HG03045 (cell line): ENCODE measurements around the gene DIPK1A.
"Not testable (repeated sequence)": the region's sequence is repeated elsewhere in the genome, so short reads cannot be mapped to it uniquely, and the experiment has no call there.

Source experiments
- ATAC-seq: cut with Tn5 transposase; IDR thresholded peaks from one replicate; pipeline ENCODE4 v1.9.1; 2021; ENCODE audit warnings: mild to moderate bottlenecking, moderate library complexity; ENCODE audit not compliant: unreplicated experiment

Gene DIPK1A

DNA sequence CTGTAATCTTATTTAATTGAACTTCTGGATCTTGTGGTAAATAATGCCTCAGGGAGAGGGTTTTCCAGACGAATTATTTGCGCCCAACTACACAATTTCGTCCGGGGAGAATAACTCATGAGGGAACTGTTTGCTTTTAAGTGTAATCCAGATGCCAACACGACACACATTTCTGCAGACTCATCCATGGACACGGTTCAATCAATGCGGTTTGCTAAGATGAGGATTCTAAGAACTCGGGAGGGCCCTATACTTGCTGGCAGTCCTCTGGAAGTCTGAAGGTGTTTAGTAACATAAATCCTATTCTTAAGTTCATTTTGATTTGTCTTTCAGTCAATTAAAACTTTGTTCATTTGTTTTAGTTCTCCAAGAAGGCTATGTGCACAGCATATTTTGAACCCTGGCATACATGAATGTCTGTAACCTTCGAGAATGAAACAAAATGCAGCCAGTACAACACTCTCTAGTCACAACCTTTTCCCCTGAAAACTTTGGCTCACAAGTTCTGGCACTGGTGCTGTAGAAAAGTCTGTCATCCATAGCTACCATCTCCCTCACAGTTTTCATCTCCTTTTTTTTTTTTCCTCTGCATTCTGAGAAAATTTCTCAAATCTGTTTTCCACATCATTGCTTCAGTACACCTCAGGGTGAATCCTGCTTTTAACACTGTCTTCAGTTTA is 38.8 kb downstream of the DIPK1A start:
- no peak for ATAC-seq

DNA sequence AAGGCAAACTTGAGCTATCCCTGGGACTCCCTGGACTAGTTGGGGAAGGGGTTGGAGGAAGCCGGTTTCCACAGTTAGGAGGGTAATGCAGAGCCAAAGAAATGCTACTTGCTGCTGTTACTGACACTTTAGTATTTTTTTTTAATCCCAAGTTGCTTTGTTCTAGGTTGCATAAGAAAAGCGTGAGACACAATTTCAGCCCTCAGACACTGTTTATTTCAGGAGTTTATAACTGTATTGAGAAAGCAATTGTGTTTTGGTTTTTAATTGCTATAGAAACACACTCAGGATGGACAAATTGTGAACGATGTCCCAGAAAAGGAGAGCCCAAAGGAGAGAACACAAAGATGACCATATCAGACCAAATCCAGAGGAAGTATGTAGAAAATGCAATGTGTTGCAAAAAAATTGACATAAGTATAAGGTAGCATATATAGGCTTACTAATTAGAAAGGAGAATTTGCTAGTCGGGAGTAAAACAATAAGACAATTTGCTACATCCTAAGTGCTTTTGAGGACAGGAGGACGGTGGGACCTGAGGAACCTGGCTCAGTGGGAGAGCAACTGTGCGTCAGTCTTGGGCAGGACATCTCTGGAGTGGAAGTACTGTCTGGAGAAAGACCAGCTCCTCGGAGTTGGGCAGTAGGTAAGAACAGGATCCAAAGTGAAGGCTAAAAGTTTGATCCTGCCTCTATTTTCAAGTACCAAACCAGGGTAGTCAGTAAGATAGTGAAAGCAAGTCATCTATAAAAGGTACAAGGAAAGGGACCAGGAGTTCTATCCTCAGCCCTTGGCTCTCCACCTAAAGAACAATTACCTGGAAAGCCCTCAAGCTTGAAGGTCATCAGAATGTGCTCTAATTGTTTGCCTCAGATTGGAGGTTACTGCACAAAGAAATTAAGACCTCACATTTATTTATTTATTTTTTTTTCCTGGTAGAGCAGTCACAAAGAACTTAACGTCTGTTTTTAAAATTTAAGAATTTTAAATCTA is 39.9 kb downstream of the DIPK1A start:
- ATAC-seq: no peak

DNA sequence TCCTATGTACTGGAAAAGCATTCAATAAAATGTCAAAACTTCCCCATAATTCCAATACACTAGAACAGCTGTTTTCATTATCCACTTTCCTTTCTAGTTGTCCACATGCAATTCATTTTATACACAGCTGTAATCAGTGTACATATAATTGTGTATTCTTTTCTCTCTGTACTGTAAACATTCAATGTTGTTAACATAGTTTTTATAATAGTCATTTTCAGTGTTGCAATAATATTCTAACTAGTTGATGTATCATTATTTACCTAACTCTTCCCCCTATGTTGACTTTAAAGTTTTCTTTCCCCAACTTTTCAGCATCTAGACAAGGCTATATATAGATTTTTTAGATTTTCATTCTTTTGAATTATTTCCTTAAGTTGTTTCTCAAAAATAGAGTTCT is 44.4 kb downstream of the DIPK1A start:
- no peak for ATAC-seq

DNA sequence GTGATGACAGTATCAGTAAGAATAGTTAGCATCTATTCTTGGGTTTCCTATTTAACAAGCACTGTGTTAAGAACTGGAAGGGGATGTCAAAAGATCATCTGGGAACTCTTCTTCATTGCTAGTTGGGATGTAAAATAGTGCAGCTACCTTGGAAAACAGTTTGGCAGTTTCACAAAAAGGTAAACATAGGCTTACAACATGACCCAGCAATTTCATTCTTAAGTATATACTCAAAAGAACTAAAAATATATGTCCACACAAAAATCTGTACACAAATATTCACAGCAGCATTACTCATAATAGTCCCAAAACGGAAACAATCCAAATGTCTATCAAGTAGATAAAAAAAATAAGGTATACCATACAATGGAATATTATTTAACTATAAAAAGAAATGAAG is 45.7 kb downstream of the DIPK1A start:
- ATAC-seq: no peak

DNA sequence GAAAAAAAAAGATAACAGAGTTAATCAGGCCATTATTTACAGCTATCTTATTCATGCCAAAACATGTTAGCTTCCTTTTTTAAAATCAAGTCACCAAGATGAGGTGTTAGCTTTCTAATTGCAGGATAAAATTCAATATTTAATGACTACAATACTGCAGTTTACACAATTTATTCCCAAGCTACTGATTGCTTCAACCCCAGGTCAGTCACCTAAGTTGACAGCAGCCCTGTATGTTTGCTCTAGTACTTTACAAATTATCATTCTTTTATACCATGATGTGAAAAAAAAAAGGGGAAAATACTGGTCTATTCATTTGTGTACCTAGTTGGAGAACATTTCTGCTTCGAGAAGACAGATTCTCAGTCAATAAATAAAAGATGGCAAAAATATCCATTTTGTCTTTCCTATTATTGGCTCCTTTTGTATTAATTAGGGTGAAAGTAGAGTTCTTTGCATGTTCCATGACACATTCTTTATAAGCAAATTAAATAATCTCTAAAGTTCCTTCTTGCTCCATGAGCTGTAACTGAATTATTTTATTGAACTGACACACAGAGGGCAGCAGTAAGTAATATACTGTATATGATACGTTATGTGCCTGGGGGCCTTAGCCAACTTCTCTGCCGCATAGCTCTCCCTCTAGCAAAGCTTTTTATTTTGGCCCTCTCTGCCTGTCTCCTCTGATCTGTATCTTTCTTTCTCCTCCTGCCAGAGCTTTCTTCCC is 48.0 kb downstream of the DIPK1A start:
- no peak for ATAC-seq

DNA sequence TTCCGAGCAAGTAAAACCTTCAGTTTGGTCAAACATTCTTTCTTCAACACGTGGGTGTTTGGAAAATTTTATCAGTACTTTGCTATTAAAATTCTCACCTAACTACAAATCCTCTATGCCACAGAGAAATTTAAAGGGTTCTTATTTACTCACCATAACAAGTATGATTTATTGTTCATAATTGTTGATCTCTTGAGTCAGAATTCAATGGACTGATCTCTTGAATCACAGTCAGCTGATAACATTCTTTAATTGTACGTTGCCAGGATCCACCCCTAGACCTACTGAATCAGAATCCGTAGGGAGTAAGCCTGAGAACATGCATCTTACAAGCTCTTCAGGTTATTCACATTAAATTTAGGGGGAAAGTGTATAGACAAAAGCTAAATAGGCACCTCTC is 51.2 kb downstream of the DIPK1A start:
- no peak for ATAC-seq

DNA sequence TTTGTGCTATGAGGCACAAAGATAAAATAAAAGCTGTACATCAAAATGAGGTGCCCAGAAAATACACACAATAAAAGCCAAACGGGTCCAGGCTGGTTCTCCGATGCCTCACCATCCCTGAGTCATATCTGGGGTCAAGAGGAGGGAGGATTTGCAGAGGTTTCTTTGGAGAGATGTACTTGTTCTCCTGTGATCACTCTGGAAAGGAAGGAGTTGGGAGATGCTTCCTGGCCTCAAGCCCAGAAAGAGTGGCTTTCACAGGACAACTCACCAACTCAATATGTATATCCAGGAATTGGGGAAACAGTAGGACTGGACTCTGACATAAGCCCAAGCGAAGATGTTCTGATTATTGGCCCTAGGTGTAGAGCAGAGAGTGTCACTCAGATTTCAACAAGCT is 51.9 kb downstream of the DIPK1A start:
- ATAC-seq: no peak

DNA sequence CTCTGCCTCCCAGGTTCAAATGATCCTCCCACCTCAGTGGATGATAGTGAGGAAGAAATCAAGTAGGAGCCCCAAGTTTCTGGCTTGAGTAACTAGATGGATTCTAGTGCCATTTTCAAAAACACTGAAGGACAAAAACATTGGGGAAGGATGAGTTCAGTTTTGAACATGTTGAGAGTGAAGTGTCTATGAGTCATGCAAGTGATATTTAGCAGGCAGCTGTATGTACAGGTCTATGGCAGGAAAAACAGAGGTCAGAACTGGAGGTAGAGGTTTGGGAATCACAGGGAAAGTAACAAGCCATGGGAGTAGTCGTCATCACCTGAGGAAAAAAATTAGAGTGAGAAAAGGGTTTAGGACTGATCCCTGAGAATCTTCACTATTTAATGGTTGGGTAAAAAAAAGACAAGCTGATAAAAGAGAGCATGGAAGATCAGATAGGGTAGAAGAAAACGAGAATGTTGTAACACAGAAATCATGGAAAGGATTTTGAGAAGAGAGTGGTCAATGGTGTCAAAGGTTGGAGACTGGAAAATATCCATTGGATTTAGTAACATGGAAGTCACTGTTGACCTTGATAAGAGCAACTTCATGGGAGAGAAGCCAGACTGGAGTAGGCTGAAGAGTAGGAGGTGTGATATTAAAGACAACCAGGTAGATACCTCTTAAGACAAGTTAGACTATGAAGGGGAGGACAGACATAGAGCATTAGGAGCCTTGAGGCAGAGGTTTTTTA is 53.1 kb downstream of the DIPK1A start:
- no peak for ATAC-seq

DNA sequence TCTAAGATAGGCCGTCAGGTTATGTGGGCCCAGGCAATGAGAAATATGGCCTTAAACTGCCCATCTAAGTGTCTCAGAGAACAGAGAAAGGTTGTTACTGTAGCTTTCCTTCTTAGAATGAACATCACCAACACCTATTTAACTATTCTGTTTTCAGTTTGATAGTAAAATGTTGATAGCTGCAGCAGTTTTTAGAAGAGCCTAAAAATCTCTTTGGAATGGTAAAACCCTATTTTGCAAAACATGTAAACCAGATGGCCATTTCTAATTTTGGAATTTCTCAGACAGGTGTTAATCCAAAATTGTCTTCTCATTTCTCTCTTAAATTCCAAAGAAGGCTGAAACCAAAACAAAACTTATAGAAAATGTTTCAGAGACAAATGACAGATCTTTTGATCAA is 57.5 kb downstream of the DIPK1A start:
- ATAC-seq: no peak

DNA sequence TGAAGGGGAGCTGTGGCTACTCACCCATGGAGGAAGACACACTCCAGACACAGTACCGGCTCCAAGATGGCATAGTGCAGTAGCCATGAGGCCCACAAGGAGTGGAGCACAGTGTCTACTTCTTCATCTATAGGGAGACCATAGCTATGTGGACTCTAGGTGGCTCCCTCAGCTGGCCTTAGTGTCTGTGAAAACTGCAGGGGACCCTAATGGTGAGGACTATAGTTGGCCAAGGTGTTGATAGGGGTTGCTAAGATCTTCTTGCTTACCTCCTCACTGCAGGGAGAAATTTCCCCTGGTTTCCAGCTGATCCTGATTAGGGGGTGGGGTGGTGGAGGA is 58.9 kb downstream of the DIPK1A start:
- no peak for ATAC-seq

DNA sequence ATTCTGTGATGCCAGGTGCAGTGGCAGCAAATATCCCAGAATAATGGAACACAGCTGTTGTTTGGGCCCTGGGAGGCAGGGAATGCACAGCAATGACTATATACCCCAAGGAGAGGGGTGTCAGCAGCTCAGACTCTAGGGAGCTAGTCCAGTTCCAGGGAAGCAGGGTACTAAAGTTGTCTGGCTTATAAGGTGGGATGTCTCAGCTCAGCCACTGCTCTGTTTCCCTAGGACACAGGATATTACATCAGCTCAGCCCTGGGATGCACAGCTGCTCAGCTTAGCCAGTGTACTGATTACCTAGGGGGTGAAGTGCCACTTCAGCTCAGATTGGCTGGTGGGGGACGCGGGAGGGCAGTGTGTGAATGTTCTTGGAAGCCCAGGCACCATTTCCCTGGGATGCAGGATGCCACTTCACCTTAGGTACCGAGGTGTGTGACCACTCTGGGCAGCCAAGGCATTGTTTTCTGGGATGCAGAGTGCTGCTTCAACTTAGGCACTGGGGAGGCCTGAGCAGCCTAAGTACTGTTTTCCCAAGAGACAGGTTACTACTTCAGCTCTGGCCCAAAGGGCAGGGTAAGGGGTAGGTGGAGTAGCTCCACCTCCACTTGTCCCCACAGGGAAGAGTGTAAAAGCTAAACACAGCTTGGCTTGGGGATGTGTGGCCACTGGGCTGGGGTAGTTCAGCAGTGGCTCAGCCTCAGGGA is 59.4 kb downstream of the DIPK1A start:
- no peak for ATAC-seq

DNA sequence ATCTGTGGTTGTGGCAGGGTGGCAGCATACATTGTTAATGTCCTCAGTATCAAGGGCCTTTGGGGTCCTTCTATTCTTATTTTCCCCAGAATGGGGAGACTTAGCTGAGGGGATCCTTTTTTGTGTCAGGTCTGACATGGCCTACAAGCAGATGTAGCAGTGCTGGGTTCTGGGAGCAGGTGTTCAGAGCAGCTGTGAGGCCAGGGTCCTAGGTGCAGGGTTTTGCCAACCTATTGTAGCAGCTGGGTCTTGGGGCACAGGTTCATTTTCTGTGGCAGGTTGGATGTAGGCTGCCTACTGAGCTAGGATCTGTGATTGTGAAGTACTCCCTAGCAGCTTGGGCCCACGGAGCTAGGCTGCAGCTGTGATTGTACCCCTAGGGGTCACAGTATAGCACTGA is 60.1 kb downstream of the DIPK1A start:
- ATAC-seq: no peak

DNA sequence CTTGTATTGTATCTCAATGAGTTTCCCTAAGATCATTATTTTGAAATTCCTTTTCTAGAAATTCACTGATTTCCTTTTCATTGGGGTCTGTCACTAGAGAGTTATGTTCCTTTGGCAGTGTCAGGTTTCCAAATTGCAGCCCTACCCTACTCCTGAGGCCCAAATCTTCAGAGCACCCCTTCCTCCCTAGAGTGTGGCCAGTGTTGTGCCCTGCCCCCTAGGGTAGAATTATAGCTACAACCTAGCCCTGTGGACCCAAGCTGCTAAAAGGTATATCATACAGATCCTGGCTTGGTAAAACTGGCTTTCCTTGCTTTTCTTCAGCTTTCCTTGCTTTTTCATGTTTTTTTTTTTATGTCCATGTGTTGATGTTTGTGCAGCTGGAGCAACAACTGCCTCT is 60.7 kb downstream of the DIPK1A start:
- no peak for ATAC-seq

DNA sequence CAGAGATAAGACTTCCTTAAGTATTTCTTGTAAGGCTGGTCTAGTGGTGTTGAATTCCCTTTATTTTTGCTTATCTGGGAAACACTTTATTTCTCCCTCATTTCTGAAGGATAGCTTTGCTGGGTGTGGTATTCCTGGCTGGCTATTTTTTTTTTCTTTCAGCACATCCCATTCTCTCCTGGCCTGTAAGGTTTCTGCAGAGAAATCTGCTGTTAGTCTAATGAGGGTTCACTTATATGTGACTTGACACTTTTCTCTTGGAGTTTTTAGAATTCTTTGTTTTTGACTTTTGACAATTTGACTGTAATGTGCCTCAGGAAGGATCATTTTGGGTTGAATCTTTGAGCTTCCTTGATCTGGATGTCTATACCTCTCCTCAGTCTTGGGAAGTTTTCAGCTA is 61.5 kb downstream of the DIPK1A start:
- ATAC-seq: no peak

DNA sequence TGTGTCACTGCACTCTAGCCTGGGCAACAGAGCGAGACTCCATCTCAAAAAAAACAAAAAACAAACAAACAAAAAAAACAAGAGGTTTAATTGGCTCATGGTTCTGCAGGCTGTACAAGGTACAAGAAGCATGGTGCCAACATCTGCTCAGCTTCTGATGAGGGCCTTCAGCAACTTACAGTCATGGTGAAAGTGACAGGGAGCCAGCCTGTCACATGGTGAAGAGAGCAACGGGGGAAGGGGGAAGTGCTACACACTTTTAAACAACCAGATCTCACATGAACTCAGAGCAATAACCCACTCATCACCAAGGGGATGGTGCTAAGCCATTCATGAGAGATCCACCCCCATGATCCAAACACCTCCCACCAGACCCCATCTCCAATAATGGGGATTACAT is 63.2 kb downstream of the DIPK1A start:
- ATAC-seq: not testable (repeated sequence)

DNA sequence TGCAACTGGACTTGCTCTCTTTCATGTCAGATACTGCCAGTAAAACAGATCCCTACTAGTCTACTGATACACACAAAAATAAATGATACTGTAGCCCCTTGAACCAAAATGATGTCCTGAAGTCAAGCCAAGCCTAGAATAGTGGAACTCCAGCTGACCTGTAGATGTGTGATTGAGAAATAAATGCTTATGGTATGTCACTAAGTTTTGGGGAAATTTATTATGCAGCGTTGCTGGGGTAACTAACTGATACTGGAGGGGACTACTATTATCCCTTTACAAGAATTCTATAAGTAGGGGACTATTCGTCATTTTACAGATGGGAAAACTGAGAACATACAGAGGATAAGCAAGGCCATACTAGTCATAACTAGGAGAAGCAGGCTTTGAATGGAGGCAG is 73.8 kb downstream of the DIPK1A start:
- ATAC-seq: no peak

DNA sequence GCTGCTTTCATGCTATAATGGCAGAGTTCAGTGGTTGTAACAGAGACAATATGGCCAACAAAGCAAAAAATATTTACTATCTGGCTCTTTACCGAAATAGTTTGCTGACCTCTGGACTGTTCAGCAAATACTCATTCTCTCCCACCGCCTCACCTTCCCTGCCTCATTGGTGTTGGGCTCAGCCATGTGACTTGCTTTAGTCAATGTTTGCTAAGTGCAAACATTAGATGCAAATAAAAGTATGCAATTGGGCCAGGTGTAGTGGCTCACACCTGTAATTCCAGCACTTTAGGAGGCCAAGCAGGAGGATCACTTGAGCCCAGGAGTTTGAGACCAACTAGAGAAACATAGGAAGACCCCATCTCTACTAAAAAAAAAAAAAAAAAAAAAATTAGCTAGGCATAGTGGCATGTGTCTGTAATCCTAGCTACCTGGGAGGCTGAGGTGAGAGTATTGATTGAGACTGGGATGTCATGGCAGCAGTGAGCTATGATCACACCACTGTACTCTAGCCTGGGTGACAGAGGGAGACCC is 74.3 kb downstream of the DIPK1A start:
- ATAC-seq: no peak

DNA sequence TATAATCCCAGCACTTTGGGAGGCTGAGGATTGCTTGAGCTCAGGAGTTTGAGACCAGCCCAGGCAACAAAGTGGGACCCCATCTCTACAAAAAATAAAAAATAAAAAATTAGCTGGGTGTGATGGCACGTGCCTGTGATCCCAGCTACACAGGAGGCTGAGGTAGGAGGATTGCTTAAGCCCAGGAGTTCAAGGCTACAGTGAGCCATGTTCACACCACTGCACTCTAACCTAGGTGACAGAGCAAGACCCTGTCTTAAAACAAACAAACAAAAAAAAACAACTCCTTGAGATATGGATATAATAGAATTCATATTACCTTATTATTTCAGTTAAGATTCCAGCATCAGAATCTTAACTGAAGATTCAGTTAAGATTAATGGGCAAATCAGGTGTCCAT is 77.1 kb downstream of the DIPK1A start:
- ATAC-seq: no peak

DNA sequence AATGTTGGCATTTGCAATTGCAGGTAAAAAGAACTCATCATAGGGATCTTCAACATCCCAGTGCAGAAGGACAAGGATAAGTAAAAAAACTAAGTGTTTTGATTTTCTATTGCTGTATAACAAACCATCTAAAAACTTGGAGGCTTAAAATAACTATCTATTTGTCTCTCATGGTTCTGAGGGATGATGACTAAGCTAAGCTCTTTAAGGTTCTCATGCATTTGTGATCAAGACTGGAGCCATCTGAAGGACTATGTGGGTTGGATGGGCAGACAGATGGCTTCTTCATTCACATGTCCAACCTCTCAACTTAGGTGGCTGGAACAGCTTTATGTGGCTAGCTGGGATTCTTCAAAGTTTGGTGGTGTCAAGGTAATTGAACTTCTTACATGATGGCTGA is 78.0 kb downstream of the DIPK1A start:
- ATAC-seq: no peak

DNA sequence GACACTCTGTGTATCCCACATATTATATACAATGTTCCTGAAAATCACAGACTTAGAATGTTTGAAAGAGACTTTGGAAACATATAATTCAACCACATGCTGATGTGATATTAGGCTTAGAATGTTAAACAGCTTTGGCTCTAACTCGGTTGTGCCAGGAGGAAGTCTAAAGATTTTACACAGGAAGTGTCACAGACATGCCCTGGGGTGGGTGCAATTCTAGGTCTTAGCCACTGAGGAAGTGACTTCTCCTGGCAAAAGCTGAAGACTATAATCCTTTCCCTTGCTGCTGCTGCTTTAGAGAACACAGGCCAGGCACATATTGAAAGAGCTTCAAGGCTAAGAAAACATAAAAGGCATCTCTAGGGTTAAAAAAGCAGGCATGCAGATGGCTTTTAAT is 78.4 kb downstream of the DIPK1A start:
- ATAC-seq: no peak
